Kasumi-1 (cell line): ENCODE measurements around the gene DLX4.

Experiments used
- DNase-seq, 2 experiments: peaks; one replicate each; lab custom pipeline; 2025; lab: John Stamatoyannopoulos, UW

Gene DLX4

GRCh38 chr17:49969134-49969759 is at the start of gene DLX4:
Gene DLX4, plus strand, starts transcription at chr17:49969190. Its CDS starts 279 bp downstream, at chr17:49969469.
- DNase-seq, result no peak

GRCh38 chr17:49920030-49920769 is 48.8 kb upstream of the DLX4 start:
- no peak for DNase-seq

DNA sequence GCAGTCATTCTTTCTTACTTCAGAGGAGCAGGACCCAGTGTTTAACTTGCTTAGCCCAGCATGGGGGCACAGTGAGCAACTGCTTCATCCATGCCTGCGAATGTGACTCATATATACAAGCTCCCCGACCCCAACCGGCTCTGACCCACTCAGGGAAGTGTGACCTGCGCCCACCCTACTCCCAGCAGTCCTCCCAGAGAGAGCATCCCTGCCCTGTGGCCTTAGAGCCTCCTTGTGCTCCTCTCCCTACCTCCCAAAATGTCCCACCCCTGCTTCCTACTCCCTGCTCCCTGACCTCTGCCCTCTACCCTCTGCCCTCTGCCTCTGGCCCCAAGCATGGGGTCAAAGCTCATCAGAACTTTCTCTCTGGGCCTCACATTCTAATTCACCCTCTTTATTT is 46.9 kb upstream of the DLX4 start:
- no peak for DNase-seq

GRCh38 chr17:49924116-49924515 is 44.9 kb upstream of the DLX4 start:
- no peak for DNase-seq

DNA sequence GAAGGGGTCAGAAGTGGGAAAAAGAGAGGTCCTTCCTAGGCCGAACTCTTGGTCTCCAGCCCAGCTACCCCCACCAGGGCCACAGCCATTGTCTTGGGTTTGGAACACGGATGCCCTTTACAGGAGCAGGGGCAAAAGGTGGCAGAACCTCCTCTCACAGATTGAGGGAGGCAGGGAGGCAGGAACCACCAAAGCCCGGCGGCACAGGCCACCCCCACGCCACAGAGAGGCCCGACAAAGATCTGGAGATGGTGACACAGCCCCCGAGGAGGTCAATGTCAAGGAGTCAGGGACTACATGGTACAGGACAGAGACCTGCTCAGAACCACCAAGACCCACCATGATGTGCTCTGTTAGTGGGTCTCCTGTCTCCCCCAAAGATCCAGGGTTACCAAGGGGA is 44.4 kb upstream of the DLX4 start:
- no peak for DNase-seq

GRCh38 chr17:49925921-49926320 is 43.1 kb upstream of the DLX4 start:
- DNase-seq, result no peak

GRCh38 chr17:49926886-49927285 is 42.1 kb upstream of the DLX4 start:
- no peak for DNase-seq

DNA sequence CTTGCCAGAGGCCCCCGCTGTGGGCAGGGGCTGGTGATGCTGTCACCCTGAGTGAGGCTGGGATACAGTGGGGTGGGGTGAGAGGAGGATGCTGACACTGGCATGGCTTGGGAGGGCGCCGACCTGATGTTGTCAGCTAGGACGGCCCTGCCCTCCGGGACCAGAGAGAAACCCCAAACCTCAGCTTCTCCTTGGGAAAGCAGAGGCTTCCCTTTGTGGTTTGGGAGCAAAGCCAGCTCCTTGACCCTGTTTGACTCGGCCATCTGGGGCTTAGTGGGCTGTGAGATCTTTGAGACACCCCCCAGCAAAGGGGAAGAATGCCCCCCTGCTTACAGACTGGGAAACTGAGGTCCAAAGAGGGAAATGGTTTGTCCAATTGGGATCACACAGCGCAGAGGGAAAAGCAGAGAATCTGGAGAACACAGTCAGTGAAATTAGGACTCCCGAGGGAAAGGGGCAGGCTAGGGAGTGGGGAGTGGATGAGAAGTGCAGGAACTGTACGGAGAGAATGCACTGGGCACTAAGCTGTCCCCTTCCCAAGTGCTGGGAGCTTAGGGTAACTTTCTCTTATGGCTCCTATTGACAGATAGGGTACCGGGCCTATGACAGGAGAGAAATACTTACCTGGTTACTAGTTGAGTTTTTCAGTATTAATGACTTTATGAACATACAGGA is 40.7 kb upstream of the DLX4 start:
- DNase-seq, result no peak

DNA sequence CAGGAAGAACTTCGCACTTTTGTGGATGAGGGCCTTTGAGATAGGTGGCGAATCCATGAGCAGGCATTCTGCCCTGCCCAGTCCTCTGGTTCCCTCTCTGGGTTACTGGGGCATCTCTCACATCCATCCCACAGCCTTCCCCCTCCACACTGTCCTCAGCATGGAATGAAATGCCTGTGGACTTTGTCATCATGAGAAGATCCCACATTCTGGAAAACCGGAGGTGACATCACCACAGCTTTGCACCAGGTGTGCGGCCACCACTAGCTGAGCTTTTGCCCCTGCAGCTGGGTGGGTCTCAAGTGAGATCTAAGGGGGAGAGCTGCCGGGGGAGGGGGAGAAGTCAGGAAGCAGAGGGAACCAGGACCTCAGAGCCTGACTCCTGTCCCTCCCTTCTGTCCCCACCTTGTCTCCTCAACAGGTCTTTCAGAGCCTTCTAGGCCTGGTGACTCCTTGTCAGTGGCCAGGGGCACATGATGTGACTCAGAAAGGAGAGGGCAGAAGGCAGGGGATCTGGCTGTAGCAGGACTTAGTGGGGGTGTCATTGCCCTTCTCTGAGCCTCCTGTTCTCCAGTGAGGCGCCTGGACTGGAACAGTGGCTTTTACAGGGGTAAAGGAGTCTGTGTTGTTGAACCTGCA is 40.0 kb upstream of the DLX4 start:
- DNase-seq, result no peak

DNA sequence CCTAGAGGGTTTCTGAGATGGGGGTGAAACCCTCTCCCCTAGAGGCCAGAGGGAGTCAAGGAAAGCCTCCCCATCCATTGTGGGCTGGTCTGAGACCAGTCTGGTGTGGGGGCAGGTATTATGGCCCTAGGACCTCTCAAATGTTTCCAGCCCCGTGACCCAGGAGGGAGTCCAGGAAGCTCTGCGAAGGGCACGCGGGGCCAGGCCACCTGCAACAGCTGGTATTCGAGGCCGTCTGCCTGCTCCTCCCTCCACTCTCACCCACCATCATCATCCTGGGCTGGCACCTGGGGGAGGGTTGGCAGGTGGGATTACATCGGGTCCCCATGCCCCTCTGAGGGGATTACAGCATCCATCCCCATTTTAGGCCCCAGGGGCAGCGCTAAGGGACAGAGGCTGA is 38.1 kb upstream of the DLX4 start:
- DNase-seq, result no peak

DNA sequence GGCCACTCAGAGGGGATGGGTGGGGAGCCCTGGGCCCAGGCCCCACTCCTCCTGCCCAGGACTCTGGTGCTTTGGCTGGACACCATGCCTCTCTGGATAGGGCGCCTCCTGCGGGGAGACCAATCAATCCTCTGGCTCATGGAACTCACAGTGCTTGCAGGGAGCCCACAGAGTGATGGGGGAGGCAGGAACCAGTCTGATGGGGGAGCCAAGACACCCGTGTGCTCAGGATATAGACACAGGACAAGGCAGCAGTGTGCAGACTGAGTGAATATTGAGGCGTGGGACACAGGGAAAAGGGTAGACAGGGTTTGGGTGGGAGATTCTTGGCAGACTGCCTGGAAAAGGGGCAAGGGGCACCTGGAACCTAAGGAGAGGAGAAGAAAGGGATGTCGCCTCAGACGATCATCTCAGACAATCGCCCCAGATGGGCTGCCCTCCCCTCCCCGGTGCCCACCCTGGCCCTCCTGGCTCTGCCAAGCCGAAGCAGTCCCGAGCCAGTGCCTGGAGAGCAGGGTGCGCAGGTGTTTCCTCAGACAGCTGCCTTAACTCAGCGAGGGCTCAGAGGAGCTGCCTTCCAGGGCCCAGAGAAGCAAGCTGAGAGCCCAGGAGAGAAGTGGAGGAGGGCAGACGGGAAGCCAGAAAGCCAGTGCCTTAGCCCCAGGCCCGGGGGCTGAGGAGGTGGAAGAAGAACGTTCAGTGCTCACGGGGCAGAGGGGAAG is 37.4 kb upstream of the DLX4 start:
- no peak for DNase-seq

GRCh38 chr17:49932138-49932723 is 36.8 kb upstream of the DLX4 start:
- no peak for DNase-seq

- no peak for DNase-seq
These were observed 36.1 kb upstream of the DLX4 start for GRCh38 chr17:49932901-49933300.

DNA sequence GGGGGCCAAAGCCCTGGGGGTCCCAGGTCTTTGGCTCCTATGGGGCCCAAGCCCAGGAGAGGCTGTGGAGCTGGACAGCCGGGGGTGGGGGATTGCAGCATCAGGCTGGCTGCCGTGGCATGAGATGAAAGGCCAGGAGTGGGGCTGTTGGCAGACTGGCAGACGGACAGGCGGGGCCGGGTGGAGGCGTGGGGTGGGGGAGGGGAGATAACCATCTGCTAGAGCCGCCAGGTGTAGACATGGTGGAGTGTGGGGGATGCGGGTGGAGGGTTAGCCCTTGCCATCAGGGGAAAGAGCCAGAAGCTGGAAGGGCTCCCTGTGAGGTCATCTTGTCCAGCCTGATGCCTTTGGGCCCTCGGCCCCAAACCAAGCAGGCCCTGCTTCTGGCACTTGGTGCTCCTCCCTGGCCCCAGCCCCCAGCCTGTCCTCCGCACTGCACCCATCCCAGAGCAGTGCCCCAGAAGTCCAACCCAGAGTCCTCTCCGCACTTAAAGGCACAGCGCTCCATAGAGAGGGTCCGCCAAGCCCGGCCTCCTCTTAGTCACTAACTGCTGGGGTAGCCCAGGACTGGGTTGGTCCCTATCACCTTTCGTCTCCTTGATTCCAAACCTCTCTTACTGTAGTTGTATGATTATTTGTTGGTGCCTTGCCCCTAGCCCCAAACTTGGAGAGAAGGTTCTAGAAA is 33.3 kb upstream of the DLX4 start:
- no peak for DNase-seq

GRCh38 chr17:49936386-49936785 is 32.6 kb upstream of the DLX4 start:
- no peak for DNase-seq

DNA sequence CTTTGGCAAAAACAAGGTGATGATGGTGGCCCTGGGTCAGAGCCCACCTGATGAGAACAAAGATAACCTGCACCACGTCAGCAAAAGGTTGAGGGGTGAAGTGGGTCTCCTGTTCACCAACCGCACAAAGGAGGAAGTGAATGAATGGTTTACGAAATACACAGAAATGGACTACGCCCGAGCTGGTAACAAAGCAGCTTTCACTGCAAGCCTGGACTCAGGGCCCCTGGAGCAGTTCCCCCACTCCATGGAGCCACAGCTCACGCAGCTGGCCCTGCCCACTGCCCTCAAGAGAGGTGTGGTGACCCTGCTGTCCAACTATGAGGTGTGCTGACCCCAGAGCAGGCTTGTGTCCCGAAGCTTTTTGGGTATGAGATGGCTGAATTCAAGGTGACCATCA is 29.7 kb upstream of the DLX4 start:
- peak; percentile 22 to 39 for DNase-seq

DNA sequence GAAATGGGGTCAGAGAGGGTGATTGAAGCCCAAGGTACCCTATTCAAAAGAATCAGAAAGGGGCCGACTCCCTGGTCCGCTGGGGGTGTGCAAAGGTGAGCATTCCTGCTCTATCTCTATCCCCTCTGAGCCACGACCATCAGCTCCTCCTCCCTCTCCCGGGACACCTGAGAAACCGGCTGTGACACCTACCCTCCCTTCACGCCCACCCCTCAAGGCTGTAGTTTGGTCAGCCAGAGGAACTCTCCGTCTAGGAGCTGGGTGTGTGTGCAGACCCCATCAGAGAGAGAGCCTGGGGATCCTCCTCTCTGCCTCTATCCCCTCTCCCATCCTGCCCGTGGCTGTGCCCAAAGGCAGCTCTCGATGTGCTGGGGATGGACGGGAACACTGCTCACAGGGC is 27.6 kb upstream of the DLX4 start:
- no peak for DNase-seq

DNA sequence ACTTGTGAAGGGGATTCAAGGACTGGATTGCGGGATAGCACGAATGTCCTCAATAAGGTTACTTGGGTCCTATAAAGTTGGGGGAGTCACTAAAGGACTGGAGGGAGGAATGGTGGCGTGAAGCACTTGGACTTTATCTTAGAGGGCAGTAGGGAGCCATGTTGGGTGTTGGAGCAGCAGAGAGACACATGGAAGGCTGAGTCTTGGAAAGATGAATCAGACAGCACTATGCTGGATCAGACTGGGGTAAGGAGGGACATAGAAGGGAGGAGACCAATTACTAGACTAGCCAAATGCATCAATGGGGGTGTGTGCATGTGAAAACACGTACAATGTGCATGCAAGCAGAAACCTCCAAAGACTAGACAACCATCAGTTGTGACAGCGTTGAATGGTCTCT is 26.0 kb upstream of the DLX4 start:
- no peak for DNase-seq

DNA sequence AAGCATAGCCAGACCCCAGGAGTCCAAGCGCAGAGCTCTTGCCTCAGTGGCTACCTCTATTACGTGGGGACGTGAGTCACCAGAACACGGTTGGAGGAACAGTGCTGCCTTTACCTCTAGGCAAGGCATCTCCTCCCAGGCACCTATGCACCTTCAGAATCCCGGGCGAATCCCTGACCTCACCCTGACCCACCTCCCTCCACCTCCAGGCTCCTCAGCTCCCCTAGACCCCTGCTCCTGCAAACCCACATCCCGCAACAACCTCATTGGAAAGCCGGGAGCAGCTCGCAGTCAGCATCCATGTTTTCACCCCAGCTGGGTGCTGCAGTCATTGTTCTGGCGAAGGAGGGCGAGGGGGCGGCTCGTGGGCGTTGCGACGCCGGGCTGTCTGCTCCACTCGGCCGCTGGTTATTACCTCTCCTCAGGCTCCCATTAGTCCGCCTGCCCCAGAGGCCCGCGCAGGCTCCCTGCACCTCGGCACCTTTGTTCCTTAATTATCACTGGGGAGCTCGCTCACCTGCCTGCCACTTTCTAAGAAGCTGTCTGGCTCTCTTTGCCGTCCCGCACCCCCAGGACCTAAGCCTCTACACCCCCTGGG is 24.6 kb upstream of the DLX4 start:
- DNase-seq, result no peak

DNA sequence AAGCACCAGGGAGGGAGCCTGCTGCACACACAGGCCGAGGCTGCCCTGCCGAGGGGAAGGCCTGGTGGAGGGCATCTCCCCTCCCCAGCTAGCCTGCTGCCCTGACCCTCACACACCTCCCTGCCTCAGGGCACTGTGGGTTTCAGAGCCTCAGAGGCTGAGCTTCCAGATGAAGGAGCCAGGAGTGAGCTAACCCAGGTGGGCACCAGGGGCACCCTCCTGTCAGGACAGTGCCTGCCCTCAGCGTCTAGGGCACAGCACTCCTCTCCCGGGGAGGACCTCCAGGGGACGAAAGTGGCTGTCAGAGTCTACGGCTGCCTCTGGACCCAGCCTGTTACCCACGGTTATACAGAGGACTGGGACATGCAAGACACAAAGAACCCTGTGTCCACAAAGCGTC is 22.8 kb upstream of the DLX4 start:
- no peak for DNase-seq
